T-cell (primary cell): ENCODE data around the gene CD2. TPM values are rescaled to one million over a fixed set of nuclear protein-coding genes. Genes with fewer than 3 reads are reported as not detected.

Experiments used
- ATAC-seq, 4 experiments: fragments of 200-7000 bp in 3 of 4; fragments of 150-1000 bp in 1 of 4; cut with Tn5 transposase; replicated peaks in 1 of 4; 1 replicate in 3 of 4; 2 replicates in 1 of 4; pipeline ENCODE4 v1.10.0; 2021; ENCODE audit warnings: moderate library complexity in 3 of 4, mild to moderate bottlenecking in 2 of 4, moderate number of reproducible peaks in 1 of 4
- CTCF ChIA-PET, 2 donors: fragments of 300-600 bp; sonication (Branson Sonifier 250); formaldehyde crosslinking; loops; one replicate each; lab custom pipeline; 2022; ENCODE audit warnings: antibody characterized with exemption in 2 of 2; lab: Charles Lee
- POLR2A ChIA-PET, 2 donors: fragments of 300-600 bp; sonication (Branson Sonifier 250); formaldehyde crosslinking; loops; one replicate each; lab custom pipeline; 2022; ENCODE audit warnings: antibody characterized with exemption in 2 of 2; lab: Charles Lee
- DNase-seq, 35 experiments: peaks; one replicate each; pipeline versions ENCODE4 v3.0.0 to v3.0.0-alpha.2; 2013 to 2023
- H3K27ac ChIP-seq: one replicate; pipeline ENCODE4 v1.5.1; 2013; ENCODE audit warnings: low read length
- H3K27me3 ChIP-seq, 2 experiments: replicated peaks in 1 of 2; 1 replicate in 1 of 2; 2 replicates in 1 of 2; pipeline versions ENCODE4 v1.6.1 to v1.7.0; 2013; ENCODE audit warnings: low read length in 1 of 2, mixed read lengths in 1 of 2; ENCODE audit not compliant: control insufficient read depth in 2 of 2, insufficient read depth in 2 of 2; ENCODE audit errors: extremely low read depth in 1 of 2
- H3K36me3 ChIP-seq, 2 donors: 1 replicate in 1 of 2; 2 replicates in 1 of 2; pipeline versions ENCODE4 v1.6.1 to v1.7.0; 2013; ENCODE audit warnings: low read length in 1 of 2; ENCODE audit not compliant: control insufficient read depth in 2 of 2, insufficient read depth in 1 of 2; ENCODE audit errors: extremely low read depth in 1 of 2
- H3K4me1 ChIP-seq, 2 experiments: 1 replicate in 1 of 2; 2 replicates in 1 of 2; pipeline versions ENCODE4 v1.6.1 to v1.7.0; 2013; ENCODE audit warnings: low read length in 2 of 2, mixed read lengths in 1 of 2; ENCODE audit not compliant: insufficient read depth in 2 of 2, control insufficient read depth in 1 of 2; ENCODE audit errors: extremely low read depth in 1 of 2
- H3K4me3 ChIP-seq, 2 donors: 1 replicate in 1 of 2; 2 replicates in 1 of 2; pipeline versions ENCODE4 v1.5.1 to v1.7.0; 2013; ENCODE audit warnings: mild to moderate bottlenecking in 2 of 2, low read length in 1 of 2, moderate library complexity in 1 of 2; ENCODE audit not compliant: control insufficient read depth in 1 of 2; ENCODE audit errors: extremely low read depth in 1 of 2
- H3K9me3 ChIP-seq: 2 replicates; pipeline ENCODE4 v1.7.0; 2013
- H3K27ac Mint-ChIP-seq, 2 donors: one replicate each; pipeline ENCODE4 v1.8.0; 2020 to 2021; ENCODE audit warnings: mild to moderate bottlenecking in 2 of 2, mixed read lengths in 2 of 2
- H3K27me3 Mint-ChIP-seq, 2 donors: one replicate each; pipeline ENCODE4 v1.8.0; 2021 to 2022; ENCODE audit warnings: mixed read lengths in 2 of 2
- H3K36me3 Mint-ChIP-seq: one replicate; pipeline ENCODE4 v1.8.0; 2021; ENCODE audit warnings: mixed read lengths
- H3K4me1 Mint-ChIP-seq, 3 donors: one replicate each; pipeline ENCODE4 v1.8.0; 2020 to 2022; ENCODE audit warnings: mixed read lengths in 3 of 3, mild to moderate bottlenecking in 1 of 3
- H3K4me3 Mint-ChIP-seq, 3 donors: one replicate each; pipeline ENCODE4 v1.8.0; 2020 to 2022; ENCODE audit warnings: mild to moderate bottlenecking in 3 of 3, mixed read lengths in 3 of 3, moderate library complexity in 3 of 3
- H3K9me3 Mint-ChIP-seq, 3 donors: one replicate each; pipeline ENCODE4 v1.8.0; 2020 to 2022; ENCODE audit warnings: mixed read lengths in 3 of 3
- WGBS: methylation state at CpG from one replicate; pipeline ENCODE4 v1.1.5; 2013; ENCODE audit warnings: missing lambda C conversion rate; ENCODE audit not compliant: insufficient coverage; 5-methylcytosine and 5-hydroxymethylcytosine counted together
- total RNA-seq, 35 experiments: library from RNA in 6 of 35; stranded (reverse) in 6 of 35; fragments of 120-200 nt in 1 of 35; gene quantifications; one replicate each; pipeline versions ENCODE4 v1.2.1 to v1.2.4 and lab custom pipeline; 2013 to 2026

The CD2 gene
- total RNA-seq, 5 donors from 2014 or later (not counting 1 experiment from before 2014, with no cell fraction given), result 119 to 209 (median 158) TPM

- POLR2A ChIA-PET, result no interaction called here
- ATAC-seq (no peak), DNase-seq (no peak)
- H3K27ac ChIP-seq, result no peak overlapping the region
- Mint-ChIP-seq H3K4me3 (no peak overlapping the region), H3K9me3 (no peaks in the 10 kb centered on the region), H3K27me3 (peaks cover 0 to 5% of the 10 kb centered on the region in 2 donors), H3K27ac (no peak overlapping the region), H3K4me1 (peaks cover 0 to 3% (median 3%) of the 10 kb centered on the region in 3 donors), H3K36me3 (no peaks in the 10 kb centered on the region)
- no peaks in the 10 kb centered on the region for H3K4me1 ChIP-seq
- 94% methylated on average over 3 of the region's 4 CpGs for WGBS
- no peaks in the 10 kb centered on the region for H3K36me3 ChIP-seq
- no peak overlapping the region for H3K4me3 ChIP-seq
- peaks cover 0 to 2% of the 10 kb centered on the region in 2 experiments for H3K27me3 ChIP-seq
- CTCF ChIA-PET, result interaction anchor here in 1 of 2 donors (0.5 kb wide), 1 partner anchor 211 kb away, joined by 5 read pairs; no protein-coding TSS in a partner anchor
- H3K9me3 ChIP-seq, result no peaks in the 10 kb centered on the region
Observed at GRCh38 chr1:116720364-116721038, 33.7 kb upstream of the CD2 start.

- Histone ChIP-seq H3K9me3 (no peaks in the 10 kb centered on the region), H3K27ac (no peak overlapping the region), H3K4me3 (no peak overlapping the region), H3K27me3 (peaks cover 0 to 2% of the 10 kb centered on the region in 2 experiments), H3K36me3 (no peaks in the 10 kb centered on the region), H3K4me1 (no peaks in the 10 kb centered on the region)
- H3K27me3 Mint-ChIP-seq, result peaks cover 0 to 4% of the 10 kb centered on the region in 2 donors
- H3K4me3 Mint-ChIP-seq, result no peak overlapping the region
- no peak overlapping the region for H3K27ac Mint-ChIP-seq
- H3K9me3 Mint-ChIP-seq, result no peaks in the 10 kb centered on the region
- 81% methylated on average over 3 of the region's 5 CpGs for WGBS
- H3K4me1 Mint-ChIP-seq, result peaks cover 0 to 3% (median 3%) of the 10 kb centered on the region in 3 donors
- POLR2A ChIA-PET, result no interaction called here
- DNase-seq (no peak), ATAC-seq (no peak)
- no peaks in the 10 kb centered on the region for H3K36me3 Mint-ChIP-seq
- CTCF ChIA-PET, result interaction anchor here in 1 of 2 donors (0.8 kb wide), 1 partner anchor 27 kb away, joined by 3 read pairs; no protein-coding TSS in a partner anchor
Observed at GRCh38 chr1:116721039-116721405, 33.2 kb upstream of the CD2 start.

GRCh38 chr1:116721451-116722007, 32.7 kb upstream of the CD2 start:
- CTCF ChIA-PET, result interaction anchor here in 1 of 2 donors (0.8 kb wide), 1 partner anchor 28 kb away, joined by 3 read pairs; no protein-coding TSS in a partner anchor
- H3K4me3 Mint-ChIP-seq, result no peak overlapping the region
- DNase-seq, result no peak
- ATAC-seq, result no peak
- H3K9me3 Mint-ChIP-seq, result no peaks in the 10 kb centered on the region
- no peak overlapping the region for H3K27ac Mint-ChIP-seq
- no peaks in the 10 kb centered on the region for H3K27me3 Mint-ChIP-seq
- Histone ChIP-seq H3K4me1 (peaks cover 0 to 2% of the 10 kb centered on the region in 2 experiments), H3K27me3 (peaks cover 0 to 2% of the 10 kb centered on the region in 2 experiments), H3K4me3 (no peak overlapping the region), H3K27ac (no peak overlapping the region), H3K36me3 (no peaks in the 10 kb centered on the region), H3K9me3 (no peaks in the 10 kb centered on the region)
- peaks cover 1 to 7% (median 6%) of the 10 kb centered on the region in 3 donors for H3K4me1 Mint-ChIP-seq
- POLR2A ChIA-PET, result no interaction called here
- 82% methylated on average over 1 of the region's 4 CpGs for WGBS
- H3K36me3 Mint-ChIP-seq, result no peaks in the 10 kb centered on the region

- H3K4me1 Mint-ChIP-seq, result peaks cover 8 to 14% (median 13%) of the 10 kb centered on the region in 3 donors
- H3K27me3 Mint-ChIP-seq, result no peaks in the 10 kb centered on the region
- Histone ChIP-seq H3K4me3 (no peak overlapping the region), H3K9me3 (no peaks in the 10 kb centered on the region), H3K4me1 (peaks cover 0 to 9% of the 10 kb centered on the region in 2 experiments), H3K27me3 (peaks cover 0 to 2% of the 10 kb centered on the region in 2 experiments), H3K36me3 (no peaks in the 10 kb centered on the region), H3K27ac (no peak overlapping the region)
- 100% methylated on average over 1 of the region's 4 CpGs for WGBS
- no peaks in the 10 kb centered on the region for H3K9me3 Mint-ChIP-seq
- ATAC-seq, result no peak
- DNase-seq, result no peak
- no peak overlapping the region for H3K27ac Mint-ChIP-seq
- ChIA-PET CTCF (interaction anchor here (0.6 to 1.7 kb wide), 8 partner anchors 11 to 571 kb away, joined by 3 to 9 read pairs (median 3); partner anchors contain the start of gene TTF2 (in 1 of the 2)), POLR2A (no interaction called here)
- H3K4me3 Mint-ChIP-seq, result no peak overlapping the region
- no peaks in the 10 kb centered on the region for H3K36me3 Mint-ChIP-seq
Observed at GRCh38 chr1:116722016-116722838, 32.0 kb upstream of the CD2 start.

GRCh38 chr1:116724765-116725375, 29.4 kb upstream of the CD2 start:
- H3K36me3 ChIP-seq, result no peaks in the 10 kb centered on the region
- H3K4me3 Mint-ChIP-seq, result no peak overlapping the region
- H3K9me3 ChIP-seq, result no peaks in the 10 kb centered on the region
- ChIA-PET CTCF (interaction anchor here (0.5 to 3.2 kb wide), 19 partner anchors 9 to 891 kb away, joined by 3 to 13 read pairs (median 4); partner anchors contain the start of gene TTF2 (in 1 of the 2)), POLR2A (interaction anchor here (0.6 kb wide), 2 partner anchors 328 to 330 kb away, joined by 7 read pairs; no protein-coding TSS in a partner anchor)
- H3K27me3 Mint-ChIP-seq, result no peaks in the 10 kb centered on the region
- H3K4me1 ChIP-seq, result peaks cover 0 to 10% of the 10 kb centered on the region in 2 experiments
- no peaks in the 10 kb centered on the region for H3K36me3 Mint-ChIP-seq
- peaks cover 0 to 2% of the 10 kb centered on the region in 2 experiments for H3K27me3 ChIP-seq
- H3K4me3 ChIP-seq, result no peak overlapping the region
- 50% methylated on average over 2 of the region's 7 CpGs for WGBS
- H3K27ac ChIP-seq, result no peak overlapping the region
- H3K4me1 Mint-ChIP-seq, result peaks cover 10 to 18% (median 17%) of the 10 kb centered on the region in 3 donors
- ATAC-seq (peak; percentile 61 to 68 (median 62)), DNase-seq (peak; percentile 46 to 89 (median 71))
- no peak overlapping the region for H3K27ac Mint-ChIP-seq
- no peaks in the 10 kb centered on the region for H3K9me3 Mint-ChIP-seq
